Urinary bladder (tissue), 2 donors: Measurements from ENCODE around the gene FRRS1L. TPM values are rescaled to one million over a fixed set of nuclear protein-coding genes. Genes with fewer than 3 reads are reported as not detected.

Source experiments
- polyA plus RNA-seq: library from polyadenylated mRNA; stranded (reverse); fragments of 200-250 nt; gene quantifications from one replicate; pipeline ENCODE4 v1.2.3, GENCODE V29; 2013
- small RNA-seq: library from RNA; depleted of rRNA; stranded (forward); fragments of <200 nt; gene quantifications from one replicate; pipeline ENCODE3, GENCODE V24; 2014
- total RNA-seq: library from RNA; depleted of rRNA; stranded (reverse); fragments of >200 nt; gene quantifications from one replicate; pipeline ENCODE4 v1.2.3, GENCODE V29; 2014
- donor health status: healthy.

FRRS1L gene
- total and polyA plus RNA-seq, 2 donors, result 0.44 to 7.8 TPM

Small RNA genes within 50 kb of the gene (small RNA-seq; reads per million reads assigned to genes)
- gene RNU6-984P, result not detected

Other genes with a start within 250 kb of the FRRS1L start
- gene ELP1, start 233.1 kb downstream of the FRRS1L start, total RNA-seq, result 43.4 TPM
- 16.1 TPM for gene ELP1, start 233.1 kb downstream of the FRRS1L start, polyA plus RNA-seq
- 11.8 TPM for gene ABITRAM, start 232.8 kb downstream of the FRRS1L start, total RNA-seq
- gene ABITRAM, start 232.8 kb downstream of the FRRS1L start, polyA plus RNA-seq, result 13.3 TPM
- gene CTNNAL1, start 153.8 kb downstream of the FRRS1L start, total RNA-seq, result 61.3 TPM
- 28.3 TPM for gene CTNNAL1, start 153.8 kb downstream of the FRRS1L start, polyA plus RNA-seq
- 87.6 TPM for gene TMEM245, start 47.3 kb downstream of the FRRS1L start, total RNA-seq
- 41.3 TPM for gene TMEM245, start 47.3 kb downstream of the FRRS1L start, polyA plus RNA-seq
- 6.0 TPM for gene EPB41L4B, start 153.8 kb upstream of the FRRS1L start, total RNA-seq
- gene EPB41L4B, start 153.8 kb upstream of the FRRS1L start, polyA plus RNA-seq, result 1.2 TPM